DND-41 (cell line): ENCODE measurements around the gene VSX1.

Source experiments
- EZH2 ChIP-seq: IDR thresholded peaks from 3 replicates; pipeline ENCODE4 v1.6.1; 2012; ENCODE audit warnings: borderline replicate concordance, low read depth, mild to moderate bottlenecking, moderate library complexity, low read length, inconsistent platforms; ENCODE audit not compliant: severe bottlenecking
- TF ChIP-seq, protein P1 (sequence below): IDR thresholded peaks from 2 replicates; pipeline ENCODE4 v1.5.1; 2012; ENCODE audit warnings: borderline replicate concordance, low read length, moderate library complexity, mild to moderate bottlenecking; ENCODE audit not compliant: poor library complexity, severe bottlenecking; ENCODE audit errors: extremely low read depth

DNA sequence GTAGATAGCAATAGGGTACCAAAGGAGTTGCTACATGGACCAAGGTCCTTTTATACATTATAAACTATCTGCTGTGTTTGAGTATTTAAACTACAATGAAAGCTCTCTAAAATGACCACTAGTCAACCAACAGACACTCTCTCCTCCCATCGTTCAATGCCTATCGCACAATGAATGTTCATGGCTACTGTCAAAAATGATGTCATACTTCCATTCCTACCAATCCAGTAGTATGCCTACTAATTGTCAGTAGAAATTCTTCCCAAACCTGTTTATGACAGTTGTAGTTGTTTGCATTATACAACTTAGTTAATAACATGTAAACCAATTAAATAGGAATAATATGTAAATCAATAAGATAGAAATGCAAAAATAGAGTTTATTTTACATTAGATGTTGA, 39.0 kb upstream of the VSX1 start:
- TF ChIP-seq, protein P1, sequence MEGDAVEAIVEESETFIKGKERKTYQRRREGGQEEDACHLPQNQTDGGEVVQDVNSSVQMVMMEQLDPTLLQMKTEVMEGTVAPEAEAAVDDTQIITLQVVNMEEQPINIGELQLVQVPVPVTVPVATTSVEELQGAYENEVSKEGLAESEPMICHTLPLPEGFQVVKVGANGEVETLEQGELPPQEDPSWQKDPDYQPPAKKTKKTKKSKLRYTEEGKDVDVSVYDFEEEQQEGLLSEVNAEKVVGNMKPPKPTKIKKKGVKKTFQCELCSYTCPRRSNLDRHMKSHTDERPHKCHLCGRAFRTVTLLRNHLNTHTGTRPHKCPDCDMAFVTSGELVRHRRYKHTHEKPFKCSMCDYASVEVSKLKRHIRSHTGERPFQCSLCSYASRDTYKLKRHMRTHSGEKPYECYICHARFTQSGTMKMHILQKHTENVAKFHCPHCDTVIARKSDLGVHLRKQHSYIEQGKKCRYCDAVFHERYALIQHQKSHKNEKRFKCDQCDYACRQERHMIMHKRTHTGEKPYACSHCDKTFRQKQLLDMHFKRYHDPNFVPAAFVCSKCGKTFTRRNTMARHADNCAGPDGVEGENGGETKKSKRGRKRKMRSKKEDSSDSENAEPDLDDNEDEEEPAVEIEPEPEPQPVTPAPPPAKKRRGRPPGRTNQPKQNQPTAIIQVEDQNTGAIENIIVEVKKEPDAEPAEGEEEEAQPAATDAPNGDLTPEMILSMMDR = no peak
- TF ChIP-seq EZH2 = no peak
